Measurements from ENCODE around the gene MSRB2. TPM values are rescaled to one million over a fixed set of nuclear protein-coding genes. Genes with fewer than 3 reads are reported as not detected.

MSRB2 gene
- total RNA-seq, 1 donor from 2014 or later: 31.3 TPM

DNA sequence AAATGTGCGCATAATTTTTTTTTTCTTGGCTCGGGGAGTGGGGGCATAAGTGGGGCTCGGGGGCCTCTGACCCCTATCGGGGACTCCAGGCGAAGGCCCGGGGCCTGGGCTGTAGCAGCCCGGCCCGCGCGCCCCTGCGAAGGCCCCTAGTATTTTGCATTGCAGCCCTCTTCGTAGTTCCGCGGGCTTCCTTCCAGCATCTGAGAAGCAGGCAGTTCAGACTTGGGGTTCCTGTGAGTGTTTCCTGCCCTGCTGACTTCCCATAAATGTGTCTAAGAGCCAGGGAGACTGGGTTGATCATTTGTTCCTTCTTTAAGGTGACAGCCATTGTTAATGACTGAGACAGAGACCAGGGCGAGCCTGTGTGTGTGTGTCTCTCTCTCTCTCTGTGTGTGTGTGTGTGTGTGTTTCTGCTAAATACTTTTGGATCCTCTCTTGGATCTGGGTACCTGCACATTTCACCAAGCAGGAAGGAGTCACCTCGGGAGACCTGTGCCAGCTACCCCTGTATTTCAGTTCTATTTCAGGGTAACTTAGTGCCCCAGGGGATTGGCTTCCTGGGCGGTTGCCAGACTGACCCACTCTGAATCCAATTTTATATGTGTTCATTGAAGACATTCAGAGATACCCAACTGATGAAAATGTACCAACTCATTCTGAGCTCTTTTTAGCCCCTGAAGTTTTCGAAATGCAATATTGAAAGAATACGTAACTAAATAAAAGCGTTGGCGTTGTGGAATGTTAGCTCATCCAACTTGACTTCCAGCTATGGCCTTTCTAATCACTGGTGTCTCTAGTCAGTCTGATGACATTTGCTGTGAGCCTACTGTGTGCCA is 805 bp downstream of the MSRB2 start:
- peaks cover 16% of the 10 kb centered on the region for H3K4me1 Mint-ChIP-seq (ENCODE audit: low read depth, unreplicated experiment)
- no peak for TF ChIP-seq CTCF (IDR thresholded peaks at IDR 0.05; ENCODE audit: partially characterized antibody, unreplicated experiment)
- H3K27ac Mint-ChIP-seq (ENCODE audit: unreplicated experiment): peak overlapping the region; percentile 99
- H3K36me3 Mint-ChIP-seq (ENCODE audit: unreplicated experiment): peaks cover 15% of the 10 kb centered on the region
- peak; percentile 41 for DNase-seq
- peak overlapping the region; percentile 97 for H3K4me3 Mint-ChIP-seq (ENCODE audit: unreplicated experiment)
- peaks cover 10% of the 10 kb centered on the region for H3K27me3 Mint-ChIP-seq (ENCODE audit: unreplicated experiment)
- H3K9me3 Mint-ChIP-seq (ENCODE audit: unreplicated experiment): peaks cover 8% of the 10 kb centered on the region

DNA sequence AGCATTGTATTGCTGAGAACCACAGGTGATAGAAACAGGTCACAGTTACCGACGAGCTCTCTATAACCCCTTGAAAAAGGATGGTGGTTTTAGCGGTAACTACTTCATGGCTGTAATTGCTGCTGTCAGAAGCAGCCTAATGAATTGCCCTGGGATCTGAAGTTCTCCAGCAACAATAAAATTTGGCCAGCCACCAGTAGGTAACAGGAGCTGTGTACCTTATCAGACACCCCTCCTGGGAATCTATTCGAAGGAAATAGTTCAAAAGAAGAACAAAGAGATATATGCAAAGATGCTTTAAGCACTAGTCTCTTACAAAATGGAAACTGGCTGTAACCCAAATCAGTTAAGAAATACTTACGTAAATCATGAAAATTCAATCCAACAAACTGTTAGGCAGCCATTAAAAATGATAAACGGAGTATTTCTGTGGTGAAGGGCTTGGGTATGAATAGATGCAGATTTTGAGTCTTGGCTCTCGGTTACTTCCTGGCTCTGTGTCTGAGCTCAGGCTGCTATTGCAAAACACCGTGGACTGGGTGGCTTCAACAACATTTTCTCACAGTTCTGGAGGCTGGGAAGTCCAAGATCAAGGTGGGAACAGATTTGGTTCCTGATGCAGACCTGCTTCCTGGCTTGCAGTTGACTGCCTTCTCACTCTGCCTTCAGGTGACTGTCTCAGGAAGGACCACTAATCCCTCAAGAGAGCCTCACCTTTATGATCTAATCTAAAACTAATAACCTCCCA is 1.6 kb downstream of the MSRB2 start:
- H3K27me3 Mint-ChIP-seq (ENCODE audit: unreplicated experiment): peaks cover 10% of the 10 kb centered on the region

GRCh38 chr10:23099079-23099478 is 3.7 kb downstream of the MSRB2 start:
- Mint-ChIP-seq H3K27ac (ENCODE audit: unreplicated experiment) (no peak overlapping the region), H3K36me3 (ENCODE audit: unreplicated experiment) (peaks cover 6% of the 10 kb centered on the region), H3K9me3 (ENCODE audit: unreplicated experiment) (peaks cover 8% of the 10 kb centered on the region), H3K4me3 (ENCODE audit: unreplicated experiment) (no peak overlapping the region), H3K4me1 (ENCODE audit: low read depth, unreplicated experiment) (peaks cover 16% of the 10 kb centered on the region), H3K27me3 (ENCODE audit: unreplicated experiment) (peaks cover 10% of the 10 kb centered on the region)
- DNase-seq: no peak
- TF ChIP-seq CTCF (IDR thresholded peaks at IDR 0.05; ENCODE audit: partially characterized antibody, unreplicated experiment): no peak

More for the DNA sequence above, 1.6 kb downstream of the MSRB2 start:
- Mint-ChIP-seq H3K4me3 (ENCODE audit: unreplicated experiment) (peak overlapping the region; percentile 97), H3K36me3 (ENCODE audit: unreplicated experiment) (peaks cover 19% of the 10 kb centered on the region), H3K27ac (ENCODE audit: unreplicated experiment) (peak overlapping the region; percentile 99), H3K9me3 (ENCODE audit: unreplicated experiment) (peaks cover 8% of the 10 kb centered on the region), H3K4me1 (ENCODE audit: low read depth, unreplicated experiment) (peaks cover 16% of the 10 kb centered on the region)
- TF ChIP-seq CTCF (IDR thresholded peaks at IDR 0.05; ENCODE audit: partially characterized antibody, unreplicated experiment): no peak
- no peak for DNase-seq

DNA sequence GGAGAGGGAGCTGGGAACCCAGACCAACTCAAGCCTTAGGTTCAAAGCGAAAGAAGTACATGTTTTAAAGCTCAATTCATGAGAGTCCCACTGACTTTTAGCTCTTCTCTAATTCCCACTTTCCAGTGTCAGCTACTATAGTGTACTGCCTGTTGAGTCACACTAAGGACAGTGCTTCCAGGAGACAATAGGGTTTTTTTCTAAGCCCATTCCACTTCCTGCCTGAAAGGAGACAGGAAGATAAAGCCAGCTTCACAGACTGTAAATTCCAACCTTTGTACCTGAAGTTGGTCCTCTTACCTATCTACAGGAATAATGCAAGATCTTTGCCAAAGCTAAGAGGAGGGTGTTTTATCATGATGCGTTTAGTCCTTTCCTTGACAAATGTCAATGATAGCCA is 4.4 kb downstream of the MSRB2 start:
- no peak overlapping the region for H3K4me3 Mint-ChIP-seq (ENCODE audit: unreplicated experiment)

More for the DNA sequence above, 4.4 kb downstream of the MSRB2 start:
- TF ChIP-seq CTCF (IDR thresholded peaks at IDR 0.05; ENCODE audit: partially characterized antibody, unreplicated experiment): no peak
- H3K4me1 Mint-ChIP-seq (ENCODE audit: low read depth, unreplicated experiment): peaks cover 16% of the 10 kb centered on the region
- H3K9me3 Mint-ChIP-seq (ENCODE audit: unreplicated experiment): peaks cover 4% of the 10 kb centered on the region
- H3K27me3 Mint-ChIP-seq (ENCODE audit: unreplicated experiment): peaks cover 9% of the 10 kb centered on the region
- DNase-seq: no peak
- no peak overlapping the region for H3K27ac Mint-ChIP-seq (ENCODE audit: unreplicated experiment)
- H3K36me3 Mint-ChIP-seq (ENCODE audit: unreplicated experiment): peaks cover 6% of the 10 kb centered on the region

All from glutamatergic neuron (in vitro differentiated cells).